Right atrium auricular region (tissue), 2 donors: Measurements from ENCODE around the gene HEPN1. TPM values are rescaled to one million over a fixed set of nuclear protein-coding genes. Genes with fewer than 3 reads are reported as not detected.

Experiments used
- DNase-seq: peaks from one replicate; pipeline ENCODE4 v3.0.0-alpha.2; 2019; ENCODE audit warnings: low spot score
- H3K27ac ChIP-seq, 2 donors: fragments of 200-600 bp; sonication (generic); 1 replicate in 1 of 2; 2 replicates in 1 of 2; pipeline ENCODE4 v1.5.1; 2016 to 2019
- H3K27me3 ChIP-seq, 2 donors: fragments of 200-600 bp; sonication (generic); one replicate each; pipeline versions ENCODE4 v1.5.1 to v1.6.0; 2017 to 2019
- H3K36me3 ChIP-seq: fragments of 200-600 bp; sonication (generic); one replicate; pipeline ENCODE4 v1.5.1; 2016
- H3K4me1 ChIP-seq, 2 donors: fragments of 200-600 bp; sonication (generic); one replicate each; pipeline versions ENCODE4 v1.5.1 to v1.6.0; 2017 to 2019
- H3K4me3 ChIP-seq, 2 donors: fragments of 200-600 bp; sonication (generic); 1 replicate in 1 of 2; 2 replicates in 1 of 2; pipeline ENCODE4 v1.5.1; 2017 to 2019; ENCODE audit warnings: mild to moderate bottlenecking in 1 of 2, moderate library complexity in 1 of 2
- H3K9me3 ChIP-seq, 2 donors: fragments of 200-600 bp; sonication (generic); one replicate each; pipeline ENCODE4 v1.5.1; 2019
- CTCF ChIP-seq, 2 donors: fragments of 200-600 bp; sonication (generic); IDR thresholded peaks; one replicate each; pipeline ENCODE4 v1.5.1; 2019; ENCODE audit warnings: antibody characterized with exemption in 2 of 2
- total RNA-seq, 2 donors: library from RNA; depleted of rRNA; stranded (reverse); fragments of >200 nt; gene quantifications; one replicate each; pipeline ENCODE4 v1.1.0, GENCODE V29; 2016

HEPN1 gene
- total RNA-seq, 2 donors from 2014 or later: not detected

GRCh38 chr11:124916370-124916710, 2.7 kb upstream of the HEPN1 start:
- H3K27ac ChIP-seq: no peak overlapping the region
- no peak for TF ChIP-seq CTCF (IDR thresholded peaks at IDR 0.05)
- H3K9me3 ChIP-seq: no peaks in the 10 kb centered on the region
- H3K36me3 ChIP-seq: no peaks in the 10 kb centered on the region
- H3K4me1 ChIP-seq: peaks cover 0 to 6% of the 10 kb centered on the region in 2 donors
- DNase-seq: no peak
- no peak overlapping the region for H3K4me3 ChIP-seq
- H3K27me3 ChIP-seq: no peaks in the 10 kb centered on the region

- H3K4me1 ChIP-seq: peaks cover 0 to 9% of the 10 kb centered on the region in 2 donors
- H3K9me3 ChIP-seq: no peaks in the 10 kb centered on the region
- H3K36me3 ChIP-seq: no peaks in the 10 kb centered on the region
- DNase-seq: no peak
- TF ChIP-seq CTCF (IDR thresholded peaks at IDR 0.05): no peak
- no peak overlapping the region for H3K27ac ChIP-seq
- no peaks in the 10 kb centered on the region for H3K27me3 ChIP-seq
- no peak overlapping the region for H3K4me3 ChIP-seq
These were observed 1.9 kb upstream of the HEPN1 start for GRCh38 chr11:124917115-124917637.

GRCh38 chr11:124919898-124920297, 848 bp downstream of the HEPN1 start:
- peaks cover 0 to 9% of the 10 kb centered on the region in 2 donors for H3K4me1 ChIP-seq
- H3K4me3 ChIP-seq: no peak overlapping the region
- TF ChIP-seq CTCF (IDR thresholded peaks at IDR 0.05): no peak
- DNase-seq: no peak
- H3K27ac ChIP-seq: no peak overlapping the region
- no peaks in the 10 kb centered on the region for H3K36me3 ChIP-seq
- H3K27me3 ChIP-seq: no peaks in the 10 kb centered on the region
- H3K9me3 ChIP-seq: no peaks in the 10 kb centered on the region

GRCh38 chr11:124920356-124920755, 1.3 kb downstream of the HEPN1 start:
- Histone ChIP-seq H3K27me3 (no peaks in the 10 kb centered on the region), H3K36me3 (no peaks in the 10 kb centered on the region), H3K27ac (no peak overlapping the region), H3K4me1 (peaks cover 0 to 9% of the 10 kb centered on the region in 2 donors), H3K9me3 (no peaks in the 10 kb centered on the region), H3K4me3 (peak overlapping the region in 1 of 2 donors; percentile 52)
- DNase-seq: no peak
- TF ChIP-seq CTCF (IDR thresholded peaks at IDR 0.05): no peak

- H3K36me3 ChIP-seq: no peaks in the 10 kb centered on the region
- H3K4me1 ChIP-seq: peaks cover 0 to 9% of the 10 kb centered on the region in 2 donors
- H3K27me3 ChIP-seq: no peaks in the 10 kb centered on the region
- peak overlapping the region; percentile 19 to 62 for H3K27ac ChIP-seq
- H3K4me3 ChIP-seq: peak overlapping the region; percentile 35 to 52
- peak; percentile 73 for DNase-seq
- TF ChIP-seq CTCF (IDR thresholded peaks at IDR 0.05): peak in 1 of 2 donors; percentile 42
- H3K9me3 ChIP-seq: no peaks in the 10 kb centered on the region
These were observed 2.0 kb downstream of the HEPN1 start for GRCh38 chr11:124920870-124921609.
